Activated CD4-positive, alpha-beta memory T cell treated with anti-CD3 and anti-CD28 coated beads, Interleukin-2, amount 10 ng/mL, durations not matched to agents 7 days and 5 days (primary cell): ENCODE data around the gene LZTS2. TPM values are rescaled to one million over a fixed set of nuclear protein-coding genes. Genes with fewer than 3 reads are reported as not detected.
"Not testable (repeated sequence)": the region's sequence is repeated elsewhere in the genome, so short reads cannot be mapped to it uniquely, and the experiment has no call there.

ENCODE experiments used
- CTCF ChIA-PET: fragments of 350-600 bp; sonication (Branson Sonifier 250); formaldehyde crosslinking; loops from one replicate; lab custom pipeline; 2021; ENCODE audit warnings: antibody characterized with exemption, inconsistent platforms; lab: Charles Lee
- POLR2A ChIA-PET: fragments of 350-600 bp; sonication (Branson Sonifier 250); formaldehyde crosslinking; loops from one replicate; lab custom pipeline; 2021; ENCODE audit warnings: antibody characterized with exemption; lab: Charles Lee
- DNase-seq: peaks from one replicate; pipeline ENCODE4 v3.0.0-alpha.2; 2020
- H3K27ac Mint-ChIP-seq: one replicate; pipeline ENCODE4 v1.8.0; 2021; ENCODE audit warnings: mild to moderate bottlenecking, mixed read lengths
- H3K27me3 Mint-ChIP-seq: one replicate; pipeline ENCODE4 v1.8.0; 2021; ENCODE audit warnings: mixed read lengths
- H3K36me3 Mint-ChIP-seq: one replicate; pipeline ENCODE4 v1.8.0; 2021; ENCODE audit warnings: low read depth, mixed read lengths
- H3K4me1 Mint-ChIP-seq: one replicate; pipeline ENCODE4 v1.8.0; 2021; ENCODE audit warnings: mixed read lengths
- H3K4me3 Mint-ChIP-seq: one replicate; pipeline ENCODE4 v1.8.0; 2021; ENCODE audit warnings: mild to moderate bottlenecking, mixed read lengths
- H3K9me3 Mint-ChIP-seq: one replicate; pipeline ENCODE4 v1.8.0; 2021; ENCODE audit warnings: mixed read lengths
- total RNA-seq, 2 experiments: library from RNA; stranded (reverse); gene quantifications; one replicate each; pipeline ENCODE4 v1.2.3, GENCODE V29; 2021

LZTS2 gene
- total RNA-seq, 2 experiments from 2014 or later: 17.3 to 18.5 TPM

- H3K4me3 Mint-ChIP-seq: peak overlapping the region; percentile 91
- peak overlapping the region; percentile 96 for H3K27ac Mint-ChIP-seq
- peaks cover 11% of the 10 kb centered on the region for H3K27me3 Mint-ChIP-seq
- ChIA-PET CTCF (interaction anchor here (0.8 to 8.6 kb wide), 9 partner anchors 9 to 63 kb away, joined by 3 to 120 read pairs (median 7); partner anchors contain the start of gene KAZALD1), POLR2A (interaction anchor here (0.5 to 4.6 kb wide), 10 partner anchors 10 to 662 kb away, joined by 3 to 36 read pairs (median 6); partner anchors contain the start of gene KAZALD1)
- no peaks in the 10 kb centered on the region for H3K9me3 Mint-ChIP-seq
- H3K36me3 Mint-ChIP-seq: peaks cover 40% of the 10 kb centered on the region
- peaks cover 27% of the 10 kb centered on the region for H3K4me1 Mint-ChIP-seq
- peak; percentile 74 for DNase-seq
Measured at GRCh38 chr10:101032637-101033224, 33.1 kb downstream of the LZTS2 start.

GRCh38 chr10:101033276-101033675, 33.7 kb downstream of the LZTS2 start:
- DNase-seq: no peak
- H3K27ac Mint-ChIP-seq: peak overlapping the region; percentile 96
- ChIA-PET CTCF (interaction anchor here (0.8 to 5.1 kb wide), 3 partner anchors 9 to 36 kb away, joined by 3 to 58 read pairs (median 25); no protein-coding TSS in a partner anchor), POLR2A (interaction anchor here (0.5 to 3.8 kb wide), 4 partner anchors 28 to 402 kb away, joined by 3 to 31 read pairs (median 4); partner anchors contain the start of gene KAZALD1)
- peaks cover 27% of the 10 kb centered on the region for H3K4me1 Mint-ChIP-seq
- H3K27me3 Mint-ChIP-seq: peaks cover 7% of the 10 kb centered on the region
- H3K36me3 Mint-ChIP-seq: peaks cover 45% of the 10 kb centered on the region
- H3K9me3 Mint-ChIP-seq: no peaks in the 10 kb centered on the region
- peak overlapping the region; percentile 91 for H3K4me3 Mint-ChIP-seq

- H3K27ac Mint-ChIP-seq, H3K27me3 Mint-ChIP-seq, DNase-seq, H3K9me3 Mint-ChIP-seq, H3K4me3 Mint-ChIP-seq: not testable (repeated sequence)
- H3K36me3 Mint-ChIP-seq: peaks cover 55% of the 10 kb centered on the region
- POLR2A ChIA-PET: interaction anchor here (0.9 to 1.1 kb wide), 2 partner anchors 26 to 27 kb away, joined by 4 read pairs; partner anchors contain the start of gene KAZALD1
- H3K4me1 Mint-ChIP-seq: peaks cover 27% of the 10 kb centered on the region
- CTCF ChIA-PET: interaction anchor here (1.0 to 22.6 kb wide), 4 partner anchors 8 to 42 kb away, joined by 3 to 515 read pairs (median 31); partner anchors contain the start of gene KAZALD1
Measured at GRCh38 chr10:101034404-101034803, 34.8 kb downstream of the LZTS2 start.

GRCh38 chr10:101035314-101035713, 35.7 kb downstream of the LZTS2 start:
- DNase-seq: no peak
- peaks cover 55% of the 10 kb centered on the region for H3K36me3 Mint-ChIP-seq
- peaks cover 27% of the 10 kb centered on the region for H3K4me1 Mint-ChIP-seq
- H3K27ac Mint-ChIP-seq: no peak overlapping the region
- H3K4me3 Mint-ChIP-seq: no peak overlapping the region
- ChIA-PET CTCF (interaction anchor here (0.8 to 22.6 kb wide), 3 partner anchors 23 to 41 kb away, joined by 3 to 515 read pairs (median 4); partner anchors contain the start of gene KAZALD1), POLR2A (interaction anchor here (0.9 to 1.1 kb wide), 2 partner anchors 25 to 26 kb away, joined by 4 read pairs; partner anchors contain the start of gene KAZALD1)
- no peaks in the 10 kb centered on the region for H3K9me3 Mint-ChIP-seq
- no peaks in the 10 kb centered on the region for H3K27me3 Mint-ChIP-seq

- Mint-ChIP-seq H3K27me3 (no peaks in the 10 kb centered on the region), H3K9me3 (no peaks in the 10 kb centered on the region), H3K4me1 (peaks cover 23% of the 10 kb centered on the region), H3K27ac (no peak overlapping the region), H3K36me3 (peaks cover 55% of the 10 kb centered on the region), H3K4me3 (no peak overlapping the region)
- ChIA-PET CTCF (interaction anchor here (0.8 to 22.6 kb wide), 2 partner anchors 22 to 38 kb away, joined by 3 to 515 read pairs; partner anchors contain the start of gene KAZALD1), POLR2A (no interaction called here)
- DNase-seq: no peak
Measured at GRCh38 chr10:101035916-101036702, 36.5 kb downstream of the LZTS2 start.

- ChIA-PET CTCF (interaction anchor here (22.6 kb wide), 1 partner anchor 22 kb away, joined by 515 read pairs; the partner anchor contains the start of gene KAZALD1), POLR2A (no interaction called here)
- Mint-ChIP-seq H3K27ac (no peak overlapping the region), H3K4me3 (no peak overlapping the region), H3K36me3 (peaks cover 55% of the 10 kb centered on the region), H3K27me3 (no peaks in the 10 kb centered on the region), H3K4me1 (peaks cover 29% of the 10 kb centered on the region), H3K9me3 (no peaks in the 10 kb centered on the region)
- DNase-seq: no peak
Measured at GRCh38 chr10:101036726-101037125, 37.1 kb downstream of the LZTS2 start.

- H3K27ac Mint-ChIP-seq: no peak overlapping the region
- no peaks in the 10 kb centered on the region for H3K9me3 Mint-ChIP-seq
- ChIA-PET POLR2A (interaction anchor here (1.1 to 6.0 kb wide), 2 partner anchors 22 to 39 kb away, joined by 3 to 44 read pairs; partner anchors contain the start of genes KAZALD1 and LZTS2), CTCF (interaction anchor here (22.6 kb wide), 1 partner anchor 20 kb away, joined by 515 read pairs; the partner anchor contains the start of gene KAZALD1)
- no peak overlapping the region for H3K4me3 Mint-ChIP-seq
- peaks cover 2% of the 10 kb centered on the region for H3K27me3 Mint-ChIP-seq
- no peak for DNase-seq
- H3K36me3 Mint-ChIP-seq: peaks cover 49% of the 10 kb centered on the region
- peaks cover 34% of the 10 kb centered on the region for H3K4me1 Mint-ChIP-seq
Measured at GRCh38 chr10:101038484-101038883, 38.9 kb downstream of the LZTS2 start.

- Mint-ChIP-seq H3K4me1 (peaks cover 27% of the 10 kb centered on the region), H3K4me3 (no peak overlapping the region), H3K27me3 (peaks cover 6% of the 10 kb centered on the region), H3K9me3 (no peaks in the 10 kb centered on the region), H3K36me3 (peaks cover 40% of the 10 kb centered on the region), H3K27ac (no peak overlapping the region)
- ChIA-PET POLR2A (interaction anchor here (0.5 to 6.0 kb wide), 3 partner anchors 9 to 23 kb away, joined by 3 to 44 read pairs (median 9); partner anchors contain the start of genes KAZALD1, PDZD7 and SFXN3), CTCF (interaction anchor here (0.7 to 22.6 kb wide), 5 partner anchors 8 to 56 kb away, joined by 3 to 515 read pairs (median 5); partner anchors contain the start of genes KAZALD1, PDZD7 and SFXN3)
- no peak for DNase-seq
Measured at GRCh38 chr10:101040061-101040460, 40.5 kb downstream of the LZTS2 start.

GRCh38 chr10:101040851-101041250, 41.2 kb downstream of the LZTS2 start:
- Mint-ChIP-seq H3K9me3 (no peaks in the 10 kb centered on the region), H3K36me3 (peaks cover 35% of the 10 kb centered on the region), H3K4me1 (peaks cover 27% of the 10 kb centered on the region), H3K4me3 (no peak overlapping the region), H3K27ac (no peak overlapping the region), H3K27me3 (peaks cover 10% of the 10 kb centered on the region)
- no peak for DNase-seq
- POLR2A ChIA-PET: interaction anchor here (1.1 to 6.0 kb wide), 4 partner anchors 10 to 26 kb away, joined by 3 to 44 read pairs (median 20); partner anchors contain the start of genes KAZALD1, PDZD7 and SFXN3
- CTCF ChIA-PET: interaction anchor here (0.6 to 22.6 kb wide), 15 partner anchors 9 to 762 kb away, joined by 3 to 515 read pairs (median 5); partner anchors contain the start of genes KAZALD1, PDZD7 and SFXN3

GRCh38 chr10:101041252-101041761, 41.7 kb downstream of the LZTS2 start:
- no peaks in the 10 kb centered on the region for H3K9me3 Mint-ChIP-seq
- peaks cover 30% of the 10 kb centered on the region for H3K36me3 Mint-ChIP-seq
- H3K27ac Mint-ChIP-seq: no peak overlapping the region
- peak; percentile 75 for DNase-seq
- ChIA-PET CTCF (interaction anchor here (0.6 to 22.6 kb wide), 16 partner anchors 9 to 762 kb away, joined by 3 to 515 read pairs (median 5); partner anchors contain the start of genes KAZALD1, PDZD7 and SFXN3), POLR2A (interaction anchor here (1.1 to 6.0 kb wide), 5 partner anchors 9 to 25 kb away, joined by 3 to 44 read pairs (median 5); partner anchors contain the start of genes KAZALD1, PDZD7 and SFXN3)
- no peak overlapping the region for H3K4me3 Mint-ChIP-seq
- H3K4me1 Mint-ChIP-seq: peaks cover 27% of the 10 kb centered on the region
- H3K27me3 Mint-ChIP-seq: peaks cover 12% of the 10 kb centered on the region

GRCh38 chr10:101042118-101042517, 42.5 kb downstream of the LZTS2 start:
- Mint-ChIP-seq H3K36me3 (peaks cover 22% of the 10 kb centered on the region), H3K27me3 (peaks cover 20% of the 10 kb centered on the region), H3K27ac (no peak overlapping the region), H3K4me1 (peaks cover 27% of the 10 kb centered on the region), H3K9me3 (no peaks in the 10 kb centered on the region), H3K4me3 (peak overlapping the region; percentile 96)
- ChIA-PET CTCF (interaction anchor here (0.7 to 22.6 kb wide), 13 partner anchors 10 to 100 kb away, joined by 3 to 515 read pairs (median 5); partner anchors contain the start of genes KAZALD1, PDZD7 and SFXN3), POLR2A (interaction anchor here (0.5 to 6.0 kb wide), 9 partner anchors 8 to 106 kb away, joined by 3 to 44 read pairs (median 6); partner anchors contain the start of genes KAZALD1, PDZD7 and SFXN3)
- no peak for DNase-seq
